ENCODE measurements around the gene ZNF140.

The ZNF140 gene

DNA sequence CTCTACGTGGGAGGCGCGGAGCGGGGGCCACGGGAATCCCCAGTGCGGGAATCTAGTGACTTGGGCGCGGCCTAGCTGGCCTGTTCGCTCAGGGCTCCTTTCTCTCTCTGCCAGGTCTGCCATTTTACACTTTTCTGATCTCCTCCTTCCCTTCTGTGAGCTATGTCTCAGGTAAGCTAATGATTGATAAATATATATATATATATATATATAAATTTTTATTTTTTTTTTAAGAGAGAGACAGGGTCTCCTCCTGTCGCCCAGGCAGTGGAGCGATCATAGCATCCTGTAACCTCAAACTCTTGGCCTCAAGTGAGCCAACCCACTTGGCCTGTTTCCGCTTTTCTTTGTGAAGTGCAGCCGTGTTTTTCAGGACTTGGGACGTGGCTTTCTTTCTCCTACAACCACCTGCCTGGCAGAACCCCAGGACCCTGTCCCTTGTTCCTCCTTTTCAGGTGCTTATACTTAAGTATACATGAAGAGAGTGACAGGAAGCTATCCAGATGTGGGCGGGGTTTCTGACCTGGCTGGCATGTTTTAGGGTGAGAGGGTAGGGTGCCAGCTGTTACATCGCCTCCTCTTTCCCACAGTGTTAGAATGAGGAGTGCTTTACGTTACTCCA is 547 bp downstream of the ZNF140 start:
- Histone ChIP-seq H3K4me1 (ENCODE audit: control insufficient read depth, insufficient read depth, low read length) (no peaks in the 10 kb centered on the region), H3K9me3 (ENCODE audit: control insufficient read depth, insufficient read depth, low read depth, low read length) (peaks cover 64% of the 10 kb centered on the region), H3K36me3 (ENCODE audit: control insufficient read depth, insufficient read depth, low read length) (peaks cover 46% of the 10 kb centered on the region), H3K9ac (ENCODE audit: low read length) (peak overlapping the region; percentile 91), H3K27me3 (ENCODE audit: control insufficient read depth, insufficient read depth, low read length) (no peaks in the 10 kb centered on the region), H3K4me3 (ENCODE audit: low read depth, low read length) (peak overlapping the region; percentile 90), H3K27ac (ENCODE audit: low read depth, low read length) (peak overlapping the region; percentile 59)

DNA sequence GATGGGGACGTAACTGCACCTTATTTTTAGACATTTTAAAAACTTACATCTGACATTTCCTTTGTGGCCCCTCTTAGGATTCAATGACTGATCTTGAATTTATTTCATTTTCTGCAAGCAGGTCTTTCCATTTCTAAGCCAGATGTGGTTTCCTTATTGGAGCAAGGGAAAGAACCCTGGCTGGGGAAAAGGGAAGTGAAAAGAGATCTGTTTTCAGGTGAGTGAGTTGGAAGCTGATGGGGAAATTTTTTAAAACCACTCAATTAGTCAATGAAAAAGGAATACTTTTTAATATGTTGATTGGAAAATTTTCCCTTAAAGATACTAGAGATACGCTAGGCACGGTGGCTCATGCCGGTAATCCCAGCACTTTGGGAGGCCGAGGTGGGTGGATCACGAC is 2.6 kb downstream of the ZNF140 start:
- H3K4me3 ChIP-seq (ENCODE audit: low read depth, low read length): no peak overlapping the region
- no peaks in the 10 kb centered on the region for H3K4me1 ChIP-seq (ENCODE audit: control insufficient read depth, insufficient read depth, low read length)
- H3K36me3 ChIP-seq (ENCODE audit: control insufficient read depth, insufficient read depth, low read length): peaks cover 65% of the 10 kb centered on the region
- peaks cover 64% of the 10 kb centered on the region for H3K9me3 ChIP-seq (ENCODE audit: control insufficient read depth, insufficient read depth, low read depth, low read length)
- no peak overlapping the region for H3K27ac ChIP-seq (ENCODE audit: low read depth, low read length)
- H3K9ac ChIP-seq (ENCODE audit: low read length): no peak overlapping the region
- H3K27me3 ChIP-seq (ENCODE audit: control insufficient read depth, insufficient read depth, low read length): no peaks in the 10 kb centered on the region

DNA sequence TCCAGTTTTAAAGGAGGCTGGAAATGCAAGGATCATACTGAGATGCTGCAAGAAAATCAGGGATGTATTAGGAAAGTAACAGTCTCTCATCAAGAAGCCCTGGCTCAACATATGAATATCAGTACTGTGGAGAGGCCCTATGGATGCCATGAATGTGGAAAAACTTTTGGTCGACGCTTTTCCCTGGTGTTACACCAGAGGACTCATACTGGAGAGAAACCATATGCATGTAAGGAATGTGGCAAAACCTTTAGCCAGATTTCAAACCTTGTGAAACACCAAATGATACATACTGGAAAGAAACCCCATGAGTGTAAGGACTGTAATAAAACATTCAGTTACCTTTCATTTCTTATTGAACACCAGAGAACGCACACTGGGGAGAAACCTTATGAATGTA is 24.9 kb downstream of the ZNF140 start:
- Histone ChIP-seq H3K9me3 (ENCODE audit: control insufficient read depth, insufficient read depth, low read depth, low read length) (peaks cover 95% of the 10 kb centered on the region), H3K9ac (ENCODE audit: low read length) (no peak overlapping the region), H3K4me1 (ENCODE audit: control insufficient read depth, insufficient read depth, low read length) (no peaks in the 10 kb centered on the region), H3K27ac (ENCODE audit: low read depth, low read length) (no peak overlapping the region), H3K4me3 (ENCODE audit: low read depth, low read length) (peak overlapping the region; percentile 11; the same call in 1 of the 2 replicates), H3K36me3 (ENCODE audit: control insufficient read depth, insufficient read depth, low read length) (peaks cover 75% of the 10 kb centered on the region), H3K27me3 (ENCODE audit: control insufficient read depth, insufficient read depth, low read length) (no peaks in the 10 kb centered on the region)

DNA sequence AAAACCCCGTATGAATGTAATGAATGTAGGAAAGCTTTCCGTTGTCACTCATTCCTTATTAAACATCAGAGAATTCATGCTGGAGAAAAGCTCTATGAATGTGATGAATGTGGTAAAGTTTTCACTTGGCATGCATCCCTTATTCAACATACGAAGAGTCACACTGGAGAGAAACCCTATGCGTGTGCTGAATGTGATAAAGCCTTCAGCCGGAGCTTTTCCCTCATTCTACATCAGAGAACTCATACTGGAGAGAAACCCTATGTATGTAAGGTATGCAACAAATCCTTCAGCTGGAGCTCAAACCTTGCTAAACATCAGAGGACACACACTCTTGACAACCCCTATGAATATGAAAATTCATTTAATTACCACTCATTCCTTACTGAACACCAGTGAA is 25.5 kb downstream of the ZNF140 start:
- no peak overlapping the region for H3K27ac ChIP-seq (ENCODE audit: low read depth, low read length)
- H3K9ac ChIP-seq (ENCODE audit: low read length): no peak overlapping the region
- peaks cover 93% of the 10 kb centered on the region for H3K9me3 ChIP-seq (ENCODE audit: control insufficient read depth, insufficient read depth, low read depth, low read length)
- H3K36me3 ChIP-seq (ENCODE audit: control insufficient read depth, insufficient read depth, low read length): peaks cover 69% of the 10 kb centered on the region
- H3K27me3 ChIP-seq (ENCODE audit: control insufficient read depth, insufficient read depth, low read length): no peaks in the 10 kb centered on the region
- H3K4me3 ChIP-seq (ENCODE audit: low read depth, low read length): peak overlapping the region; percentile 11; the same call in 1 of the 2 replicates
- no peaks in the 10 kb centered on the region for H3K4me1 ChIP-seq (ENCODE audit: control insufficient read depth, insufficient read depth, low read length)

DNA sequence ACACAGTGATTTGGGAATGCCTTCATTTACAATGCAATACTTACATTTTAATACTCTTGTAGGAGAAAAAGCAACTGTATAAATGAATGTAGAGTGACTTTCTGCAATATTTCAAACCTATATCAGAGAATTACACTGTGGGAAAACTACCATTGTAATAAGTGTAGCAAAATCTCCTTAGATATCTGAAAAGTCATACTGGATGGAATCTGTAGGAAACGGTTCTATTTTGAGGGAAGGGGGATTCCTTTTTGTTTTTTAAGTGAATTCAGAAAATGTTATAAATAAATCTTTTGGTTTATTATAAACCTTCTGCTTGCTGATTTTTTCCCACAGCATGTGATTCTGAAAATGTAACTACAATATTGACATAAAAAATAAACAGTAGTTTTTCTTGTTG is 26.4 kb downstream of the ZNF140 start:
- H3K27me3 ChIP-seq (ENCODE audit: control insufficient read depth, insufficient read depth, low read length): no peaks in the 10 kb centered on the region
- H3K9me3 ChIP-seq (ENCODE audit: control insufficient read depth, insufficient read depth, low read depth, low read length): peaks cover 89% of the 10 kb centered on the region
- H3K4me1 ChIP-seq (ENCODE audit: control insufficient read depth, insufficient read depth, low read length): no peaks in the 10 kb centered on the region
- no peak overlapping the region for H3K27ac ChIP-seq (ENCODE audit: low read depth, low read length)
- no peak overlapping the region for H3K4me3 ChIP-seq (ENCODE audit: low read depth, low read length)
- peaks cover 61% of the 10 kb centered on the region for H3K36me3 ChIP-seq (ENCODE audit: control insufficient read depth, insufficient read depth, low read length)
- no peak overlapping the region for H3K9ac ChIP-seq (ENCODE audit: low read length)

DNA sequence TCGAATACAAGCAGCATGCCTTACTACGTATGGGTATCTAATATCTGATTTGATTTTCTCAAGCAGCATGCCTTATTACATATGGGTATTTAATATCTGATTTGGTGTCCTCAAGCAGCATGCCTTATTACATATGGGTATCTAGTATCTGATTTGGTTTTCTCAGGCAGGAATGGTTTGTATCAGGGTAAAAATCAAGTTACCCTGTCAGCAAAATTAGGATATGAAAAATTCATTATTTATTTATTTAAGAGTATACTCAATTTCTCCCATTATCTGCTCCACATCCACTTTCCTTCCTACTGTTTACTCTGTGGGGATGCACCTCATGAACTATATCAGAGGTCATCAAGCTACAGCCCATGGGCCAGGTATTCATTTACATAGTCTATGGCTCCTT is 27.4 kb downstream of the ZNF140 start:
- Histone ChIP-seq H3K36me3 (ENCODE audit: control insufficient read depth, insufficient read depth, low read length) (peaks cover 55% of the 10 kb centered on the region), H3K27me3 (ENCODE audit: control insufficient read depth, insufficient read depth, low read length) (no peaks in the 10 kb centered on the region), H3K4me1 (ENCODE audit: control insufficient read depth, insufficient read depth, low read length) (no peaks in the 10 kb centered on the region), H3K9ac (ENCODE audit: low read length) (no peak overlapping the region), H3K9me3 (ENCODE audit: control insufficient read depth, insufficient read depth, low read depth, low read length) (peaks cover 82% of the 10 kb centered on the region), H3K27ac (ENCODE audit: low read depth, low read length) (no peak overlapping the region), H3K4me3 (ENCODE audit: low read depth, low read length) (no peak overlapping the region)

DNA sequence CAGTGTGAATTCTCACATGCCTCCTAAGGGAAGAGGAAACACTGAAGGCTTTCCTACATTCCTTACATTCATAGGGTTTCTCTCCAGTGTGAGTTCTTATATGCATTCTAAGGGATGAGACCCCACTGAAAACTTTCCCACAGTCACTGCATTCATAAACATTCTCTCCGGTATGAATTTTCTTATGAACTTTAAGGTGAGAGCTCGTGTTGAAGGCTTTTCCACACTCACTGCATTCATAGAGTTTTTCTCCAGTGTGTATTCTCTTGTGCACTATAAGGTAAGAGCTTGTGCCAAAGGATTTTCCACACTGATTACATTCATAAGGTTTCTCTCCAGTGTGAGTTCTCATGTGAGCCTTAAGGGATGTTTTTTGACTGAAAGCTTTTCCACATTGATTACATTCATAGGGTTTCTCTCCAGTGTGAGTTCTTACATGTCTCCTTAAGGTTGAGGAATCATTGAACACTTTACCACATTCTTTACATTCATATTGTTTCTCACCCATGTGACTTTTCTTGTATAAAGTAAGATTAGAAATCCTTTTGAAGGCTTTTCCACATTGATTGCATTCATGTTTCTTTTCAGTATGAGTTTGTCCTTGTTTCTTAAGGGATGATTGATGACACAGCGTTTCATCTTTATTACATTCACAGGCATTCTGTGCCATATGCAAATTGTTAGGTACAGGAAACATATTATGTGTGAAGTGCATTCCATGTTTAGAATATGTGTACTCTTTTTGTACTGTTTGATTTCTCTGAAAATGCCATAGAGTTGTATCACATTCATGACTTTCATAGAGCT is 39.9 kb downstream of the ZNF140 start:
- Histone ChIP-seq H3K4me1 (ENCODE audit: control insufficient read depth, insufficient read depth, low read length) (no peaks in the 10 kb centered on the region), H3K9ac (ENCODE audit: low read length) (no peak overlapping the region), H3K4me3 (ENCODE audit: low read depth, low read length) (no peak overlapping the region), H3K27ac (ENCODE audit: low read depth, low read length) (no peak overlapping the region), H3K9me3 (ENCODE audit: control insufficient read depth, insufficient read depth, low read depth, low read length) (peaks cover 97% of the 10 kb centered on the region), H3K27me3 (ENCODE audit: control insufficient read depth, insufficient read depth, low read length) (no peaks in the 10 kb centered on the region), H3K36me3 (ENCODE audit: control insufficient read depth, insufficient read depth, low read length) (peaks cover 73% of the 10 kb centered on the region)

DNA sequence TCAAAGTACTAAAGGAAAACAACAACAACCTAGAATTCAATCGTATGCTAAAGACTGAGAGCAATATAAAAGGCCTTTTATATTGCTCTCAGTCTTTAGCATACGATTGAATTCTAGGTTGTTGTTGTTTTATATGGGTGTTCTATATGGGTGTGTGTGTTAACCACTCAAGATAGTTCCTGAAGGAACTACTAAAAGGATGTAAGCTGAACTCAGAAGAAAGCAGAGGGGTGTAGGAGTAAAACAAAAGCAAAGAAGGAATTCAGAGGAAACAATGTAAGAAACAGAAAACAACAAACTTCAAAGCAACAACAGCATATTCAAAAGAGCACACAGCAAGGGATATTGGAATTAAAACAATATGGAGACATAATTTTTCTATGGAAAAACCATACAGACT is 44.0 kb downstream of the ZNF140 start:
- Histone ChIP-seq H3K27me3 (ENCODE audit: control insufficient read depth, insufficient read depth, low read length) (no peaks in the 10 kb centered on the region), H3K4me1 (ENCODE audit: control insufficient read depth, insufficient read depth, low read length) (no peaks in the 10 kb centered on the region), H3K9ac (ENCODE audit: low read length) (no peak overlapping the region), H3K9me3 (ENCODE audit: control insufficient read depth, insufficient read depth, low read depth, low read length) (peaks cover 74% of the 10 kb centered on the region), H3K36me3 (ENCODE audit: control insufficient read depth, insufficient read depth, low read length) (peaks cover 59% of the 10 kb centered on the region), H3K4me3 (ENCODE audit: low read depth, low read length) (no peak overlapping the region), H3K27ac (ENCODE audit: low read depth, low read length) (no peak overlapping the region)

DNA sequence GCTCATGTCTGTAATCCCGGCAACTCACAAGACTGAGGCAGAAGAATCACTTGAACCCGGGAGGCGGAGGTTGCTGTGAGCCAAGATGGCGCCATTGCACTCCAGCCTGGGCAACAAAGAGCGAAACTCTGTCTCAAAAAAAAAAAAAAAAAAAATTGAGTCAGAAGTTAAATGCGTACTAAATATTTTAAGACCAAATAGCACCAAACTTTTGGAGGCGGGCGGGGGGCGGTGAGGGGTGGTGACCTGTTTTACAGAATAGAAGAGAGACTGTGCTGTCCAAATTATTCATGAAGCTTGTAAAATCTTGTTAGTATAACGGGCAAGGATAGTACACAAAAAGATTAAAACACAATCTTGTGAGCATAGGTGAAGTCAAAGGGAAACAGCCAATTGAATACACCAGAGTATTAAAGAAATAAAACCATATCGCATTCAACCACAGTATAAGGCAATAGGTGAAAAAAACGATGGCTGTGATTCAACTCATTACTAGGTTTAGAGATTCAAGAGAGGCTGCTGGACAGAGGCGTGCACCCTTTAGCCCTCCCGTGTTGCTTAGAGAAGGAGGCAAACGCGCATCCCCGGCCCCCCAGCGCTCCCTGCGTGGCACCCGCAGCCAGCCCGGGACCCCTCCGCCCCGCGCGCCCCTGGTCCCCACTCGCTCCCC is 48.8 kb downstream of the ZNF140 start:
- Histone ChIP-seq H3K27ac (ENCODE audit: low read depth, low read length) (peak overlapping the region; percentile 93), H3K27me3 (ENCODE audit: control insufficient read depth, insufficient read depth, low read length) (no peaks in the 10 kb centered on the region), H3K4me1 (ENCODE audit: control insufficient read depth, insufficient read depth, low read length) (no peaks in the 10 kb centered on the region), H3K4me3 (ENCODE audit: low read depth, low read length) (peak overlapping the region; percentile 78), H3K36me3 (ENCODE audit: control insufficient read depth, insufficient read depth, low read length) (peaks cover 36% of the 10 kb centered on the region), H3K9ac (ENCODE audit: low read length) (peak overlapping the region; percentile 89), H3K9me3 (ENCODE audit: control insufficient read depth, insufficient read depth, low read depth, low read length) (peaks cover 52% of the 10 kb centered on the region)

DNA sequence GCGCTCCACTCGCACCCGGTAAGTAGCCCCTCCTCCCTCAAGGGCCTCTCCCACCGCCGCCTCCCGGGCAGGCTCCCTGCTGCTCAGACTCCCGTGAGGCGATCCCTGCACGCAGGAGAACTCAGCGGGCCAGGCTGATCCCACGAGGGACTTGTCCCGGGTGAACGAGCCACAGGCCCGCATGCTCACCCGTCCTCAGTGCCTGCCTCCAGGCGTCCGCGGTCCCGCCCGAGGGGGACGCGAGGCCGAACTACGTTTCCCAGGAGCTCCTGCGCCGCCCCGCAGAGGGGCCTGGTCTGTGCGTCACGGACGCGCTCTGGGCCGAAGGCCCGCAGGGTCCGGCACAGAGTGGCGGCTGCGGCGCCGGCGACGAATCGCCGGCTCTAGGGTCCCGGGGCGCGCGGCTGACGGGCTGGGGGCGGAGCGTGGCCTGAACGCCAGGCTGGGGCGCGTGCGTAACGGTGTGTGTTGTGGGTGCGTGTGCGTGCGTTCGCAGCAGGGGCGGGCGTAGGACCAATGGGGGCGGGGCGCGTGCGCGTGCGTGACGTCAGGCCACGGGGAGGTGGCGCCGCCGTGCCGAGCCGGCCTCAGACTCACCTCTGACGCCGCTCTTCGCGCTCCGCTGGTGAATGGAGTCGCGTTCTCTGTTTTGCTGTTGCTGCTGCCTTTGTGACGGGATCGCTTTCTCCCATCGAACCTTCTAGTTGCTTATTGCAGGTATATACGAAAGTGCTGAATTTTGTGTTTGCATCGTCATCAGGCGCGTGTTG is 49.5 kb downstream of the ZNF140 start, which contains the start of the genes ZNF10 and ZNF891:
Gene ZNF10 (plus strand): TSS at position 590 of the 770 bp plus-strand sequence. CDS start 13,866 bp downstream, outside the sequence.
Gene ZNF891 (minus strand): TSS at position 237 of the 770 bp plus-strand sequence. CDS start 8,356 bp downstream, outside the sequence.
- Histone ChIP-seq H3K9ac (ENCODE audit: low read length) (peak within 1 kb of the TSS; percentile 89), H3K36me3 (ENCODE audit: control insufficient read depth, insufficient read depth, low read length) (peaks cover 39% of the 10 kb centered on the region)

More for the DNA sequence above, 49.5 kb downstream of the ZNF140 start, which contains the start of the genes ZNF10 and ZNF891:
- H3K27me3 ChIP-seq (ENCODE audit: control insufficient read depth, insufficient read depth, low read length): no peaks in the 10 kb centered on the region
- H3K4me1 ChIP-seq (ENCODE audit: control insufficient read depth, insufficient read depth, low read length): no peaks in the 10 kb centered on the region
- H3K9me3 ChIP-seq (ENCODE audit: control insufficient read depth, insufficient read depth, low read depth, low read length): peaks cover 52% of the 10 kb centered on the region
- H3K4me3 ChIP-seq (ENCODE audit: low read depth, low read length): peak within 1 kb of the TSS; percentile 78
- peak within 1 kb of the TSS; percentile 93 for H3K27ac ChIP-seq (ENCODE audit: low read depth, low read length)
